Stomach (tissue), 9 donors: ENCODE measurements around the gene SPATA20. TPM values are rescaled to one million over a fixed set of nuclear protein-coding genes. Genes with fewer than 3 reads are reported as not detected.

Experiments used
- DNase-seq, 2 donors: peaks; one replicate each; pipeline versions ENCODE4 v3.0.0 to v3.0.0-alpha.2; 2013 to 2019
- H3K27ac ChIP-seq, 5 donors: fragments of 200-600 bp in 4 of 5; sonication (generic) in 4 of 5; one replicate each; pipeline ENCODE4 v1.5.1; 2013 to 2019; ENCODE audit warnings: mild to moderate bottlenecking in 1 of 5, moderate library complexity in 1 of 5
- H3K27me3 ChIP-seq, 3 donors: fragments of 200-600 bp; sonication (generic); one replicate each; pipeline ENCODE4 v1.5.1; 2017 to 2019; ENCODE audit warnings: mixed run types in 1 of 3
- H3K36me3 ChIP-seq, 4 donors: fragments of 200-600 bp; sonication (generic); 1 replicate in 3 of 4; 2 replicates in 1 of 4; pipeline ENCODE4 v1.5.1; 2016 to 2019
- H3K4me1 ChIP-seq, 4 donors: fragments of 200-600 bp; sonication (generic); one replicate each; pipeline ENCODE4 v1.5.1; 2016 to 2019
- H3K4me3 ChIP-seq, 4 donors: fragments of 200-600 bp; sonication (generic) in 3 of 4; one replicate each; pipeline ENCODE4 v1.5.1; 2016 to 2019; ENCODE audit warnings: mild to moderate bottlenecking in 1 of 4
- H3K9me3 ChIP-seq, 4 donors: fragments of 200-600 bp; sonication (generic); one replicate each; pipeline ENCODE4 v1.5.1; 2016 to 2019
- EP300 ChIP-seq: sonication (generic); formaldehyde crosslinking; IDR thresholded peaks from one replicate; pipeline ENCODE4 v1.6.1; 2017; ENCODE audit warnings: antibody characterized with exemption
- POLR2A ChIP-seq, 4 donors: fragments of 450-650 bp; IDR thresholded peaks; one replicate each; pipeline ENCODE4 v1.6.1; 2016; ENCODE audit warnings: antibody characterized with exemption in 4 of 4, control low read depth in 2 of 4, mild to moderate bottlenecking in 1 of 4, moderate library complexity in 1 of 4
- POLR2AphosphoS5 ChIP-seq, 3 donors: sonication (generic); formaldehyde crosslinking; IDR thresholded peaks; one replicate each; pipeline ENCODE4 v1.6.1; 2016; ENCODE audit warnings: antibody characterized with exemption in 3 of 3
- WGBS, 5 donors: extraction: QIAGEN DNeasy Blood & Tissue Kit in 3 of 5; methylation state at CpG; one replicate each; pipeline versions ENCODE4 v1.1.5 to v1.1.7; 2013 to 2018; 5-methylcytosine and 5-hydroxymethylcytosine counted together
- intact Hi-C: fragments of 100-400 bp; cut with DNase I; formaldehyde crosslinking; loops from one replicate; pipeline ENCODE4 v1.15.1; 2023; ENCODE audit warnings: low total_unique reads
- polyA plus RNA-seq, 3 donors: library from polyadenylated mRNA; stranded (reverse); fragments of 200-250 nt; gene quantifications; one replicate each; pipeline ENCODE4 v1.2.3, GENCODE V29; 2013
- total RNA-seq, 5 donors: library from RNA; depleted of rRNA; stranded (reverse); fragments of >200 nt; gene quantifications; one replicate each; pipeline versions ENCODE4 v1.1.0 to v1.2.3, GENCODE V29; 2014 to 2016
- TF ChIP-seq, protein P1 (sequence below), 7 experiments: fragments of 450-650 bp in 4 of 7; fragments of 200-600 bp in 3 of 7; sonication (generic) in 3 of 7; IDR thresholded peaks; one replicate each; pipeline ENCODE4 v1.5.1; 2016 to 2019; ENCODE audit warnings: antibody characterized with exemption in 7 of 7, control low read depth in 2 of 7, mild to moderate bottlenecking in 1 of 7
- donor health status: healthy with polysubstance abuse.
- donor health status: Bipolar disorder and iron deficiency.
- donor health status: healthy.

SPATA20 gene
- total and polyA plus RNA-seq, 8 donors: 24.8 to 1,214 (median 80.8) TPM

DNA sequence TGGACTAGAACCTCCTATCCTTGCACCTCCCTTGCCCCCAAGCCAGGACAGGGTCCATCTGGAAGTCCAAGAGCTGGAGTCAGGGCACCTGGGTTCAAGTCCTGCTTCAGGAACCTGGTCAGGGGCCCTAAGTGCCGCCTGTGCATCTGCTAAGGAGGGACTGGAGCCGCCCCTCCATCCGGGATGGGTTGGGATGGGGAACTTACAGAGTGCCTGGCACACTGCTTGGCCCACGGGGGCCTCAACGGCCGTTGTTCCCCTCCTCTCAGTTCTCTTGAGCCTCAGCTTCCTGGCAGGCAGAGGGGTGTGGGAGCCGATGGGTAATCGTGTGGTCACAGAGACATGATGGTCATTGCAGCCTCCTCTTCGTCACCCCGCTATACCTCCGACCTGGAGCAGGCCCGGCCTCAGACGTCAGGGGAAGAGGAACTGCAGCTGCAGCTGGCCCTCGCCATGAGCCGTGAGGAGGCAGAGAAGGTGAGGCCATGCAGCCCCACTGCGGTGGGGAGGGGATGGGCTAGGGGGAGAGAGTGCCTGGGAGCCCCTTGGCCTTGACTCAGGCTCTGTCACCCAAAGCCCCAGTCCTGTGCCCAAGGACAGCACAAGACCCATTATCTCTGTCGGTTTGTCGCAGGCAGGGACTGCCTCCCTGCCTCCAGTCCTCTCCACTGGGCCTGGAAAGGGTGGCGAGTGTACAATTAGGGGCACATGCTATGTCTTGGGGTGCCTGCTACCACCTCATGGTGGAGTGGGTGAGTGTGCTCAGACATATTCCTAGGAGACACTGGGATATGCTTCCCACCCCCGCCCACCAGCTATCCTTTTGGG lies 9.0 kb upstream of the SPATA20 start:
- no peak for TF ChIP-seq EP300
- TF ChIP-seq, protein P1, sequence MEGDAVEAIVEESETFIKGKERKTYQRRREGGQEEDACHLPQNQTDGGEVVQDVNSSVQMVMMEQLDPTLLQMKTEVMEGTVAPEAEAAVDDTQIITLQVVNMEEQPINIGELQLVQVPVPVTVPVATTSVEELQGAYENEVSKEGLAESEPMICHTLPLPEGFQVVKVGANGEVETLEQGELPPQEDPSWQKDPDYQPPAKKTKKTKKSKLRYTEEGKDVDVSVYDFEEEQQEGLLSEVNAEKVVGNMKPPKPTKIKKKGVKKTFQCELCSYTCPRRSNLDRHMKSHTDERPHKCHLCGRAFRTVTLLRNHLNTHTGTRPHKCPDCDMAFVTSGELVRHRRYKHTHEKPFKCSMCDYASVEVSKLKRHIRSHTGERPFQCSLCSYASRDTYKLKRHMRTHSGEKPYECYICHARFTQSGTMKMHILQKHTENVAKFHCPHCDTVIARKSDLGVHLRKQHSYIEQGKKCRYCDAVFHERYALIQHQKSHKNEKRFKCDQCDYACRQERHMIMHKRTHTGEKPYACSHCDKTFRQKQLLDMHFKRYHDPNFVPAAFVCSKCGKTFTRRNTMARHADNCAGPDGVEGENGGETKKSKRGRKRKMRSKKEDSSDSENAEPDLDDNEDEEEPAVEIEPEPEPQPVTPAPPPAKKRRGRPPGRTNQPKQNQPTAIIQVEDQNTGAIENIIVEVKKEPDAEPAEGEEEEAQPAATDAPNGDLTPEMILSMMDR (IDR thresholded peaks at IDR 0.05): no peak
- TF ChIP-seq POLR2A (IDR thresholded peaks at IDR 0.05): no peak
- TF ChIP-seq POLR2AphosphoS5 (IDR thresholded peaks at IDR 0.05): no peak
- H3K4me3 ChIP-seq: peak overlapping the region in 2 of 4 donors; percentile 22 to 58
- 74 to 78% (median 77%) methylated on average over 18 to 20 of the region's 20 CpGs for WGBS, 5 donors
- H3K27ac ChIP-seq: peak overlapping the region; percentile 17 to 91 (median 52)
- DNase-seq: no peak
- H3K36me3 ChIP-seq: peaks cover 12 to 49% (median 32%) of the 10 kb centered on the region in 4 donors
- peaks cover 52 to 92% (median 88%) of the 10 kb centered on the region in 4 donors for H3K4me1 ChIP-seq
- intact Hi-C loops: loop anchor here (10.0 kb wide), 1 partner anchor 53 kb away; no protein-coding TSS in a partner anchor
- peaks cover 0 to 20% (median 9%) of the 10 kb centered on the region in 3 donors for H3K27me3 ChIP-seq
- no peaks in the 10 kb centered on the region for H3K9me3 ChIP-seq

DNA sequence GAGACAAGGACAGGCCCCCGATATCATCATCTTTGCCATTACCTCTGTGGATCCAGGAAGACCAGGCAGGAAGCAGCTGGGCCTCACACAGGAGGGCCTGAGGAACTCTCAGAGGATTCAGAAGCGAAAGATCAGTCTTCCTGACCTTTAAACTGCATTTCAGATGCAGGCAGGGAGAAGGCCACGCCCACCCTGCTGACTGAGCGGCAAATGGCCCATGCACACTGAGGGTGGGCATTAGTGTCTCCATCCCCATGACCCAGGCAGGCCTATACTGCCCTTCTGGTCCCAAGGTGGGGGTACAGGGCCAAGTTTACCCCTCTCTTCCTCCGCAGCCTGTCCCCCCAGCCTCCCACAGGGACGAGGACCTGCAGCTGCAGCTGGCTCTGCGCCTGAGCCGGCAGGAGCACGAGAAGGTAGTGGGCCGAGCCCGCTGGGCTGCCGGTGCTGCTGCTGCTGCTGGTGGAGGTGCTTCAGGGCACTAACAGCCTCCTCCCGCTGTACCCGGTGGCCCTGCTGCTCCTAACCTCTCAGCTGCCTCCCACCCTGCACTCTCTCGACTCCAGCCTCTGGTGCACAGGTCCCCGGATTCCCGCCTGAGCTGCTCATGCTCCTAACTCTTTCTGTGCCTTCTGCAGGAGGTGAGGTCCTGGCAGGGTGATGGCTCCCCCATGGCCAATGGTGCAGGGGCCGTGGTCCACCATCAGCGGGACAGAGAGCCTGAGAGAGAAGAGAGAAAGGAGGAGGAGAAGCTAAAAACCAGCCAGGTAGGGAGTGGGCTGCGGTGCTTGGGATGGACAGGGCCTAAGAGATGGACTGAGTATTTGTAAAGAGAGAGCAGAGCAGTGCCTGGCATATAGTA lies 8.2 kb upstream of the SPATA20 start:
- intact Hi-C loops: loop anchor here (10.0 kb wide), 1 partner anchor 54 kb away; no protein-coding TSS in a partner anchor
- Histone ChIP-seq H3K36me3 (peaks cover 12 to 49% (median 32%) of the 10 kb centered on the region in 4 donors), H3K4me1 (peaks cover 58 to 90% (median 88%) of the 10 kb centered on the region in 4 donors), H3K27ac (peak overlapping the region in 4 of 5 donors; percentile 17 to 92 (median 54)), H3K4me3 (no peak overlapping the region), H3K9me3 (no peaks in the 10 kb centered on the region), H3K27me3 (peaks cover 0 to 11% (median under 1%) of the 10 kb centered on the region in 3 donors)
- TF ChIP-seq, protein P1 (IDR thresholded peaks at IDR 0.05): no peak
- no peak for DNase-seq
- 50 to 78% (median 59%) methylated on average over 13 to 20 of the region's 20 CpGs for WGBS, 5 donors

DNA sequence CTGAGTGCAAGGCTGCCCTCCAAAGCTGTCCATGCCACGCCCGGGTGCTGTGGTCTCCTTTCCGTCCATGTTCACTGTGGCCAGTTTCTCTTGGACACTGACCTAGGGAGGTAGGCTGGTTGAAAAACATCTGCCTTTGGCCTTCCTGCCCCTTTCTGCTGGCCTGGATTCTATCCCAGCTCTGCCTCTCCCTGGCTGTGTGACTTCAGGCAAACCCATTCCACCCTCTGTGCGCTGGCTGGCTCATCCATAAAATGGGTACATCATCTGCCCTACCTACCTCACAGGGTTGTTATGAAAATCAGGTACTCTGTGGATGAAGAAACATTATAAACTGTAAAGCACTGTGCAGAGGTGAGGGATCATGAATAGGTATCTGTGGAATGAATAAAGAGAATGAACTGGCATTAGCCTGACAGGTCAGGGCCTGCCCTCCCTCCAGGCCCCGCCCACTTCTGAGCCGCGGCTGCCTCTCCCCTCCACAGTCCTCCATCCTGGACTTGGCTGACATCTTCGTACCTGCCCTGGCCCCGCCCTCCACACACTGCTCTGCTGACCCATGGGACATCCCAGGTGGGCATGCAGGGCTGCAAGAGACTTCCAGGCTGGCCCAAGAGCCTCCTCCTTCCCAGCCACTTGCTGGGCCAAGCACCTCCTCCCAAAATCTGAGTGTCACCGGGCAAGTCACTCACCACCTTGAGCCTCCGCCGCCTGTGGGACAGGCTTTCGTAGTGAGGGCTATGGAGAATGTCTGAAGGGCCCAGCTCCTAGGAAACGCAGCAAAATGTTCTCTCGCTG lies 7.0 kb upstream of the SPATA20 start:
- peak overlapping the region; percentile 77 to 92 (median 81) for H3K27ac ChIP-seq
- no peaks in the 10 kb centered on the region for H3K9me3 ChIP-seq
- no peak overlapping the region for H3K4me3 ChIP-seq
- H3K4me1 ChIP-seq: peaks cover 58 to 93% (median 83%) of the 10 kb centered on the region in 4 donors
- no peak for TF ChIP-seq POLR2A (IDR thresholded peaks at IDR 0.05)
- no peak for TF ChIP-seq EP300
- no peak for TF ChIP-seq POLR2AphosphoS5 (IDR thresholded peaks at IDR 0.05)
- TF ChIP-seq, protein P1 (IDR thresholded peaks at IDR 0.05): no peak
- intact Hi-C loops: loop anchor here (10.0 kb wide), 2 partner anchors 55 to 305 kb away; no protein-coding TSS in a partner anchor
- H3K27me3 ChIP-seq: no peaks in the 10 kb centered on the region
- 51 to 71% (median 61%) methylated on average over 13 to 15 of the region's 15 CpGs for WGBS, 5 donors
- peak in 1 of 2 donors; percentile 60 for DNase-seq
- peaks cover 12 to 49% (median 32%) of the 10 kb centered on the region in 4 donors for H3K36me3 ChIP-seq
